HepG2 (cell line): ENCODE measurements around the gene VAMP2. TPM values are rescaled to one million over a fixed set of nuclear protein-coding genes. Genes with fewer than 3 reads are reported as not detected.

ENCODE experiments used
- AHR ChIP-seq: IDR thresholded peaks from 2 replicates; pipeline ENCODE4 v1.6.1; 2018; ENCODE audit warnings: missing genetic modification reagents, missing compliant biosample characterization
- ATRX ChIP-seq: sonication (generic); formaldehyde crosslinking; IDR thresholded peaks from 2 replicates; pipeline ENCODE4 v1.4.0; 2020; ENCODE audit warnings: missing genetic modification reagents, borderline replicate concordance
- CSRNP1 ChIP-seq: sonication (generic); formaldehyde crosslinking; IDR thresholded peaks from 2 replicates; pipeline ENCODE4 v1.8.1; 2023; ENCODE audit warnings: mild to moderate bottlenecking, missing genetic modification reagents
- DDIT3 ChIP-seq: sonication (generic); formaldehyde crosslinking; IDR thresholded peaks from 2 replicates; pipeline ENCODE4 v1.4.0; 2020; ENCODE audit warnings: mild to moderate bottlenecking, missing genetic modification reagents
- FOXA1 ChIP-seq, 2 experiments: fragments of 450-650 bp in 1 of 2; sonication (generic) in 1 of 2; formaldehyde crosslinking in 1 of 2; IDR thresholded peaks; 2 replicates each; pipeline versions ENCODE4 v1.4.0 to v1.6.1; 2016 to 2020; ENCODE audit warnings: missing genetic modification reagents in 1 of 2
- GMEB1 ChIP-seq: sonication (generic); formaldehyde crosslinking; IDR thresholded peaks from 2 replicates; pipeline ENCODE4 v1.5.1; 2020; ENCODE audit warnings: missing genetic modification reagents, mild to moderate bottlenecking, borderline replicate concordance
- KLF12 ChIP-seq: sonication (generic); formaldehyde crosslinking; IDR thresholded peaks from 2 replicates; pipeline ENCODE4 v1.4.0; 2020; ENCODE audit warnings: missing genetic modification reagents, borderline replicate concordance
- MEIS1 ChIP-seq: sonication (generic); formaldehyde crosslinking; IDR thresholded peaks from 2 replicates; pipeline ENCODE4 v1.9.0; 2021; ENCODE audit warnings: mild to moderate bottlenecking, missing genetic modification reagents, moderate library complexity, borderline replicate concordance
- NAIF1 ChIP-seq: sonication (generic); formaldehyde crosslinking; IDR thresholded peaks from 2 replicates; pipeline ENCODE4 v1.5.0; 2020; ENCODE audit warnings: mild to moderate bottlenecking, missing genetic modification reagents, borderline replicate concordance
- RXRB ChIP-seq: IDR thresholded peaks from 2 replicates; pipeline ENCODE4 v1.6.1; 2016; ENCODE audit warnings: borderline replicate concordance, missing genetic modification reagents, missing compliant biosample characterization
- SAP130 ChIP-seq: IDR thresholded peaks from 2 replicates; pipeline ENCODE4 v1.6.1; 2016; ENCODE audit warnings: low read depth
- SIN3A ChIP-seq: IDR thresholded peaks from 2 replicates; pipeline ENCODE4 v1.6.1; 2011; ENCODE audit warnings: low read depth, mild to moderate bottlenecking, control low read depth, low read length, borderline replicate concordance
- SNAI1 ChIP-seq: sonication (generic); formaldehyde crosslinking; IDR thresholded peaks from 2 replicates; pipeline ENCODE4 v1.5.0; 2020; ENCODE audit warnings: mild to moderate bottlenecking, missing genetic modification reagents, borderline replicate concordance
- TARDBP ChIP-seq: sonication (generic); formaldehyde crosslinking; IDR thresholded peaks from 2 replicates; pipeline ENCODE4 v1.8.0; 2022; ENCODE audit warnings: mild to moderate bottlenecking, missing genetic modification reagents
- TOE1 ChIP-seq: sonication (generic); formaldehyde crosslinking; IDR thresholded peaks from 2 replicates; pipeline ENCODE4 v1.4.0; 2020; ENCODE audit warnings: mild to moderate bottlenecking, missing genetic modification reagents
- TP53 ChIP-seq: sonication (generic); formaldehyde crosslinking; conservative IDR thresholded peaks from 2 replicates; pipeline ENCODE4 v1.4.0; 2020; ENCODE audit warnings: missing genetic modification reagents
- USF2 ChIP-seq, 2 experiments: sonication (generic) in 1 of 2; formaldehyde crosslinking in 1 of 2; IDR thresholded peaks; 2 replicates each; pipeline versions ENCODE4 v1.5.1 to v1.6.1; 2011 to 2020; ENCODE audit warnings: borderline replicate concordance in 1 of 2, low read depth in 1 of 2, low read length in 1 of 2, mild to moderate bottlenecking in 1 of 2, missing genetic modification reagents in 1 of 2, moderate library complexity in 1 of 2
- ZBTB7A ChIP-seq: sonication (generic); formaldehyde crosslinking; IDR thresholded peaks from 2 replicates; pipeline ENCODE4 v1.8.0; 2022; ENCODE audit warnings: mild to moderate bottlenecking, missing genetic modification reagents
- ZNF138 ChIP-seq: sonication (generic); formaldehyde crosslinking; IDR thresholded peaks from 2 replicates; pipeline ENCODE4 v1.5.0; 2020; ENCODE audit warnings: mild to moderate bottlenecking, low read depth, missing genetic modification reagents
- ZNF615 ChIP-seq: sonication (generic); formaldehyde crosslinking; IDR thresholded peaks from 2 replicates; pipeline ENCODE4 v1.5.0; 2020; ENCODE audit warnings: mild to moderate bottlenecking, missing genetic modification reagents, borderline replicate concordance
- ZNF740 ChIP-seq: sonication (generic); formaldehyde crosslinking; IDR thresholded peaks from 2 replicates; pipeline ENCODE4 v1.4.0; 2020; ENCODE audit warnings: missing genetic modification reagents
- polyA plus RNA-seq, 8 experiments: library from polyadenylated mRNA; depleted of rRNA in 3 of 8; stranded (reverse) in 7 of 8; unstranded in 1 of 8; fragments of >200 nt; fragmentation: Illumina TruSeq in 4 of 8; extraction: Trizol in 4 of 8; gene quantifications; 2 replicates each; pipeline versions ENCODE4 v1.2.1 to v1.2.3, GENCODE V29; 2011 to 2016; ENCODE audit warnings: low read depth in 4 of 8, missing spikeins in 1 of 8, mixed read lengths in 1 of 8; ENCODE audit not compliant: insufficient read depth in 1 of 8
- total RNA-seq, 5 experiments: library from RNA; depleted of rRNA; stranded (reverse); fragments of >200 nt; fragmentation: Illumina TruSeq; extraction: Trizol; gene quantifications; 2 replicates each; pipeline ENCODE4 v1.2.3, GENCODE V29; 2016; ENCODE audit warnings: low read depth in 1 of 5

VAMP2 gene
- total and polyA plus RNA-seq, 2 of the 13 experiments (the other 11 are each of a cell fraction or from before 2014, with no cell fraction given), result 3.9 to 17.2 TPM

- TF ChIP-seq TP53 (CRISPR knock-in tag) (no peak), SAP130 (peak; percentile 82), GMEB1 (CRISPR knock-in tag) (no peak), SNAI1 (CRISPR knock-in tag) (no peak), FOXA1 (IDR thresholded peaks at IDR 0.05) (no peak), FOXA1 (CRISPR knock-in tag; IDR thresholded peaks at IDR 0.05) (no peak), ZNF615 (CRISPR knock-in tag) (no peak), TARDBP (CRISPR knock-in tag) (no peak), KLF12 (CRISPR knock-in tag) (peak; percentile 78; the same call in 1 of the 2 replicates), MEIS1 (no peak), TOE1 (CRISPR knock-in tag) (no peak), ZBTB7A (CRISPR knock-in tag) (peak; percentile 67), ATRX (CRISPR knock-in tag) (no peak), USF2 (IDR thresholded peaks at IDR 0.05; ENCODE audit: low read depth, low read length) (no peak), USF2 (CRISPR knock-in tag; IDR thresholded peaks at IDR 0.05; ENCODE audit: borderline replicate concordance) (no peak), SIN3A (no peak; the same call in 1 of the 2 replicates), ZNF138 (no peak), NAIF1 (CRISPR knock-in tag) (no peak), DDIT3 (CRISPR knock-in tag) (no peak), RXRB (CRISPR knock-in tag) (0 out of 2 replicates have a peak, but pooled peaks have one; percentile 13), ZNF740 (CRISPR knock-in tag) (no peak), CSRNP1 (CRISPR knock-in tag) (peak; percentile 73; the same call in 1 of the 2 replicates), AHR (no peak)
Observed at GRCh38 chr17:8121681-8122421, 40.9 kb downstream of the VAMP2 start (continued).
